Pulmonary artery endothelial cell (primary cell): Measurements from ENCODE around the gene ARMS2. TPM values are rescaled to one million over a fixed set of nuclear protein-coding genes. Genes with fewer than 3 reads are reported as not detected.

Source experiments
- DNase-seq: peaks from one replicate; pipeline ENCODE4 v3.0.0-alpha.2; 2011; ENCODE audit warnings: low read depth, low spot score
- total RNA-seq: library from RNA; depleted of rRNA; stranded (reverse); fragments of >200 nt; gene quantifications from 2 replicates; pipeline ENCODE4 v1.2.3, GENCODE V29; 2014

Gene ARMS2, protein sequence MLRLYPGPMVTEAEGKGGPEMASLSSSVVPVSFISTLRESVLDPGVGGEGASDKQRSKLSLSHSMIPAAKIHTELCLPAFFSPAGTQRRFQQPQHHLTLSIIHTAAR
- not detected in 2 replicates for total RNA-seq

DNA sequence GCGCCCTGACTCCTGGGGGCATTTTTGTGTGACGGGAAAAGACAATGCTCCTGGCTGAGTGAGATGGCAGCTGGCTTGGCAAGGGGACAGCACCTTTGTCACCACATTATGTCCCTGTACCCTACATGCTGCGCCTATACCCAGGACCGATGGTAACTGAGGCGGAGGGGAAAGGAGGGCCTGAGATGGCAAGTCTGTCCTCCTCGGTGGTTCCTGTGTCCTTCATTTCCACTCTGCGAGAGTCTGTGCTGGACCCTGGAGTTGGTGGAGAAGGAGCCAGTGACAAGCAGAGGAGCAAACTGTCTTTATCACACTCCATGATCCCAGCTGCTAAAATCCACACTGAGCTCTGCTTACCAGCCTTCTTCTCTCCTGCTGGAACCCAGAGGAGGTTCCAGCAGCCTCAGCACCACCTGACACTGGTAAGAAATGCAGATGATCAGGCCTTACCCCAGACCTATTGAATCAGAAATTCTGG, at the start of gene ARMS2:
Gene ARMS2 (plus strand): TSS at position 51 of the 478 bp plus-strand sequence. CDS start 75 bp downstream, at position 126.
- DNase-seq = no peak

DNA sequence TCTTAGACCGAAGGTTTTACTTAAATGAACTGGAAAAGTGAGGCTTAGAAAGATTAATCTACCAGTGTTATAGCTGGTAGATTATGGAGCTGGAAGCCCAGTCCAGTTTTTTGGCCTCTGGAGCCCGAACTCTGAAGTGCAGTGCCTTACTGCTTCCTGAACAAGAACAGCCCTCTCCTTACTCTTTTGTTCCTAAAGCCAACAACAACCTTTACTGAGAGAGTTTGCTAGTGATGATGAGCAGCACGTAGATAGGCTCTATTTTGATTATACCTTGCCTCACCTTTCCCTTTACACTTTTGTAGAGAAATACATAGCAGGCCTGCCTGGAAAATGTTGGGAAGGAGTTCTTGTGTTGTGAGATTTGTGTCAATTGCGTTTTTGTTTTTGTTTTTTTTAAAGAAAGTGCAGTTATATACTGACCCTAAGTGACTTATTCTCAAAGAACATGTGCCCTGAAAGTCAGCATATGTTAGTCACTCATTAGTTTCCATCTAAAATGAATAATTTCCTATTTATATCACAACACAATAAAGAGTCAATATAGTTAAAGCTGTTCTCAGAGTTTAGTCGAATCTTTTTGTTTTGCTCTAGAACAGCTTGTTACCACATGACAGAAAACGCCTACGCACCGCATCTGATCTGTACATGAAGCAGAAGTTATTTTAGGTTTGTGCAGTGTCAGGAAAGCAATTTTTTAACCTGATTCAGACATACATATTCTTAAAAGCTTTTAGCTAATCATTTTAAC, 46.9 kb upstream of the ARMS2 start:
- no peak for DNase-seq

DNA sequence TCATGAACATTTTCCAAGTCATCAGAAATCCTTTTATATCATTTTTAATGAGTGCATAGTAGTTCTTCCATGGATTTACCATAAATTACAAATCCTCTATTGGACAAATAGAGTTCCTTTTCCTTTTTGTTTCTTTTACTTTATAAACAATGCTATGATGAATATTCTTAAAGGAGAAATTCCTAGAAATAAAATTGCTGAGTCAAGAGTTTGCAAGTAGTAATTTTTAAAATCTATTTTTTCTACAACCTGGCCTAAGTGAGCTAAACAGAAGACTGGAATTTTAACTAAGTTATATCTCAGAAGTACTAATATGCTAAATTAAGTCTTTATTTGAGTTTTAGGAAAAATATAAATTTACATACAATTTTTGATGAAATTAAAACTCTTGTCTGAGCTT, 41.1 kb upstream of the ARMS2 start:
- DNase-seq = no peak

DNA sequence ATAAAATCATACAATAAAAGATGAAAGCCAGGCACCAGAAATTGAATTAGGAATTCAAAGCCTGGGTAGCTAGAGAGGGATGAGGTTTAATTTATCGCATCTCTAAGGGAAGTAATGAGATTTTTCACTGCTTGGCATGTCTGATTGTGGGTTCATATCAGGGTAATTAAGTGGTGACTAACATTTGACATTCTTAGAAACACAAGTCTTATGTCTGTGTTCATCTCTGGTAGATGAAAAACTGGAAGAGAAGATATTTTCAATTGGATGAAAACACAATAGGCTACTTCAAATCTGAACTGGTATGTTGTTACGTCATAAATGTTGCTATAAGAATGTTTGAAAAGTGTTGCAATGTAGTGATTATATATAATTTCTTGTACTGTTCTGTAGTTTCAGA, 36.8 kb upstream of the ARMS2 start:
- no peak for DNase-seq

DNA sequence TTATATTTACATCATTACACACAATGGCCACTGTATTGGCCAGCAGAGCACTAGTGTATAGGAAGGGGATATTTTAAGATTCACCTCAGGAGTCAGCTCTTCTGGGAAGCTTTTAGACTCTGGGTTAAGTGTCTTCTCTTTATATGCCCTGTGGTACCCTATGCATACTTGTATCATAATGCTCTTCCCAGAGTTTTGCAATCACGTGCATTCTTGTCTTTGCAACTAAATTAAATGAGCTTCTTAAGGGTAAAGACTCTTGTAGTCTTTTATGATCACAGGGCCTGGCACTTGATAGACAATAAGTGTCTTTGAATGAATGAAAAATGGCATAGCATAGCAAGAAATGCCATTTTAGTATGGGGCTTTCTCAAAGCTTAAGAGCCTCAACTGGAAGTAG, 35.4 kb upstream of the ARMS2 start:
- DNase-seq = no peak

DNA sequence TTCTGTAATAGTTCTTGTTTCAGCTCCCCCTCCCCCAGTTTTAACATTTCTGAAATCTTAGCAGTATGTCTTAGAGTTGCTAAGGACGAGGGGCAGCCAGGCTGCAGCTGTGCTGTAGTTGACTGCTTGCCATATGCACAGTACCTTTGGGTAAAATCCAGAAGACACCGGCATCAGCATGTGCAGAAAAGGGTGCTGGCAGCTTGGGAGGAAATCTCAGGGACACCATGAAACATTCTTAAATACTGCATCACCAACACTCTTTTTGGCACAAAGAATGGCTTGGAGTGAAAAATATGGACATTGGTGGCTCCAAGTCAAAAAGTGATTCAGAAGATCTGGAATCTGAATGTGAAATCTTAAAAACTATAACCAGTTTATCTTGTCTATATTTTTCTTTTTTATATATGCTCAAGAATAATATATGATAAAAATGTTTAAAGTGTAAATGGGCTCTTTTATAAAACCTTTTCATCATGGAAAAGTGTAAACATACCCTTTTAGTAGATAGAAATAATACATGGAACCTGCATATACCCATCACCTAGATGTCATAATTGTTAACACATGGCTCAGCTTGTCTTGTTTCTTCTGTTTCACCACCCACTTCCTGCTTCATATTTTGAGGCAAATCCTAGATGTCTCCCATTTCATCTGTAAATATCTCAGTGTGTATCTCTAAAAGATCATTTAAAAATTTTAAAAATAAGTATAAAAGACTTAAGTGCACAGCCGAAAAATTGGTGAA, 34.4 kb upstream of the ARMS2 start:
- DNase-seq = no peak

DNA sequence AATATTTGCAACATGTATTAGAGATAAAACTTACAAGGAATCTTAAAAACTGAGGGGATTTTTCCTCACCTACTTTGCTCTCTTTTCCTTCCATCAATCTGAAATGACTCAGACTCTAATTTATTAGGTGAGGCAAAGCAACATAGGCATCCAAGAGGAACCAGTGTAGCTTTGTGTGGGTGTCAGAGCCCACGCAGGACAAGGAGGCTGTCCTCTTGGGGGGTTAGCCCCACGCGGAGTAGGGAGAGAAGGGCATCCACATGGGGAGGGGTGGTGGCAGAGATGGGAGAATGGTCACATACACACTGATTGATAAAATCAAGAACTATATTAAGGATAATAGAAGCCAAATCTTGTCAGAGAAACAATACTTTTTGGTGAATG, 33.8 kb upstream of the ARMS2 start:
- DNase-seq = no peak

DNA sequence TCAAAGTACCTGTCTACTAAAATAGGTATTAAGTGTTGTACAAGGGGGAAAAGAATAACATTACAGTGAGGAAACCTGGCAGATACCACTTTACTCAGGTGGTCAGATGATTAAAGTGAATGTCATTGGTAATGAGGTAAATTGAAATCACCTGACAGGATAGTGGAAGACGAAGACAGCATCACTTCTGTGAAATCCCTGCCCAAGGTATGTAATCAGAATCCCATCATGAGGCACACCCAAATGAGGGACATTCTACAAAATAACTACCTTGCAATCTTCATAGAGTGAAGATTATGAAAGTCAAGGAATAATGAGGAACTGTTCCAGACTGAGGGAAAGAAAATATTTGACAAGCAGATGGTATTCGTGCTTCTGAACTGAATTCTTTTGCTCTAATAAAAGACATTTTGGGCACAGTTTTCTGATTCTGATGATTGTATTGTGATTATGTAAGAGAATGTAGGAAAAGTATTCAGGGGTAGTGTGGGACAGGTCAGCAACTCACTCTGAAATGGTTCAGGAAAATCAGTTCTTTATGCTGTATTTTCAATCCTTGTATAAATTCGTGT, 33.3 kb upstream of the ARMS2 start:
- no peak for DNase-seq

DNA sequence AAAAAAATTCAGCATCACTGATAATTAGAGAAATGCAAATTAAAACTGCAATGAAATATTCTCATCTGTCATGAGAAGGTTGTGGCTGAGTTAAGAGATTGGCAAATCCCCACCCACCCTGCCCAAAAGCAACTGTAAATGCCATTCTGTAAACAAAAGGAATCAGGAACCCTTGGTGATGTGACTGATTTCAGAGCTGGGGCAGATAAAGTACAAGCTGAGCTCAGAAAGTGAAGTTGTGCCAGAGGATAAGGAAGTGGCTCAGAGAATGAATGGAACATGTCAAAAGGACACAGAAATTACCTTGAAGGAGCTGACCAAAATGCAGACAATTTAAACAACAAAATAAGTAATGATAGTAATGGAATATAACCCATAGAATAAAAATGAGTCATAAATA, 32.7 kb upstream of the ARMS2 start:
- no peak for DNase-seq

DNA sequence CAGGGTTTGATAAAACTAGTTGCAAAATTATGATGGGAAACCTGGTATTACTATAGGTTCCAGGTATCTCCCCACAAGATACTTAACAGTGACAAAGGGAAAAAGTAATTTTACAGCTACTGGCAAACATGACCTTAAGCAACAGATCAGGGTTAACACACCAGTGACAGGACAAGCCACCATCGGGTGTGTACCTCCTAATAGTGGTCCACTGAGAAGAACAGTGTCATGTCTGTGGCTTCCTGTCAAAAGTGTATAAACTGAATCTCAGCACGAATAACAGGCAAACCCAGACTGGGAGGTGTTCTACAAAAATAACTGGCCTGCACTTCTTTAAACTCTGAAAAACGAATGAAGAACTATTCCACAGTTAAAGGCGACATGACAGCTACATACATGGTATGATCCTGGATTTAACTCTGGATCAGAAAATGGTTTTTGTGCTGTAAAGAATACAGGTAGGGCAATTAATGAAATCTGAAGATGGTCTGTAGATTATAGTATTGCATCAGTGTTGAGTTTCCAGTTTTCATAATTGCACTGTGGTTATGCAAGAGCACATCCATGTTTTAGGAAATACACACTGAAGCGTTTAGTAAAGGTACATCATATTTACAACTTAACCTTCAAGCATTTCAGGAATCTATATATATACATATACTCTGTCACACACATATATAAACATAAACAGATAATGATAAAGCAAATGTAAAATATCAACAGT, 32.0 kb upstream of the ARMS2 start:
- DNase-seq = no peak

DNA sequence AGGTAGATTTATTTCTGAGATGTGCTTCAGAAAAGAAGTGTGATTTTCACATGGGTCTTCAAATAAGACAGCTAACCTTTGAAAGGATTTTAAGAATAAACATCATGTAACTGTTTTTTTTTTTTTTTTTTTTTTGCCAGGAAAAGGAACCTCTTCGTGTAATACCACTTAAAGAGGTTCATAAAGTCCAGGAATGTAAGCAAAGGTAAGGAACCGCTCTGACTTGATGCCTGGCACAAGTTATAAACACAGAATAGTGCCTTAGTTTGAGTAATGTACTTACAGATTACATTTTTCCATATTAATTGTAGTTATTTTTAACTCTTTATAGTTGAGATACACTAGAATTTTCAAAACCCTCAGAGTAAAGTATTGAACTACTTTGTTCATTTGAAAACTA, 30.4 kb upstream of the ARMS2 start:
- DNase-seq = no peak

DNA sequence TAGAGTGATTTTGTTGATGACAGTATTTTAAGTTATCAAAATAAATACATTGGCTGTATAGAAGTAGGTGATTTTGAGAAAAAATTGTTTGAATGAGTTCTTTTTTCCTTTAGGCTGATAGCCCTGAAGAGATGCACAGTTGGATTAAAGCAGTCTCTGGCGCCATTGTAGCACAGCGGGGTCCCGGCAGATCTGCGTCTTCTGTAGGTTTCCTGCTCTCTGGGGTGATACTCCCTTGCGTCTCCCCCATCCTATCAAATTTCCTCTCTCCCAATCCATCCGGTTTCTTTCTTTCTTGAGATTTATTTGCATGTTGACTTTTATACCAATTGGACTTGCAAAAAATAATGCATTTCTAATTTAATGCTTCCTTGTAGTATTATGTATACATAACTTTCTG, 27.6 kb upstream of the ARMS2 start:
- no peak for DNase-seq

DNA sequence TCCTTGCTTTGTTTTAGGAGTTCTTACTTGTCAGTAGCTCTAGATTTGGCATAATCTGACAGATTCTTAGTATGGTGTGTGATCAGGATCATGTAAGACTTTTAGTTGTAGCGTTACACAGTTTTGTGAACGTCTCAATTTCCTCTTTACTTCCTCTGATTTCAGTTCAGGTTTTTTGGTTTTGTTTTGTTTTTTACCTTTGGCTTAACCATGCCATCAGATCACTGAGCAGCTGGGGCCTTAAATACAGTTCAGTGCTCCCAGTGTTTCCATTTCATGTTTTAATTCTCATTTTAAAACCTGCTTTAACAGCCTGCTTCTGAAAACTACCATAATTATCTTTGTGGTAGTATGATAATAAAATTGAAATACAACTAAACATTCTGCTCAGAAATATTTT, 27.2 kb upstream of the ARMS2 start:
- DNase-seq = no peak

DNA sequence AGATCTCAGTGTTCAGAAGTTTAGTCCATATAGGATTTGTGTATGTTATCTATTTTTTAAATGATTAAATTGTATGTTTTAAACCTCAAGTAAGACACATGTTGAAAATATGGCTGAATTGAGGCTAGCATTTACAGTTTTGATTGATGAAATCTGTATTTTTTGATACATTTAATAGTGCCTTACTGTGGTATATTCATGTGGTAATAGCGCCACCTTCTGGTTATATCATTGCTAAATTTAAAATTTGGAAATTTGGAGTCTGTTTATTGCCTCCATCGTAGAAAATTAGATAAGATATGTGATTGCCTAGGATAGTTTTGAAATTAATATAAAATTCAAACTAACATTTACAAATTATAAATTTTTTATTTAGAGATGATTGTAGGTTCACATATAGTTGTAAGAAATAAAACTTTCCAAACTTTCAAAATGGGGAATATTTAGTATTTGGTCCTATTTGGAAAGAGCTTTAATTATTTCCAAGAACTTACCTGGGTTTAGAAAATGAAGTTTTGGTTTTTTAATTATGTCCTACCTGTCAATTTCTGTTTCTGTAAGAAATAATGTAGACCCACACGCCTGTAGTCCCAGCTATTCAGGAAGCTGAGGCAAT, 19.1 kb upstream of the ARMS2 start:
- DNase-seq = no peak

DNA sequence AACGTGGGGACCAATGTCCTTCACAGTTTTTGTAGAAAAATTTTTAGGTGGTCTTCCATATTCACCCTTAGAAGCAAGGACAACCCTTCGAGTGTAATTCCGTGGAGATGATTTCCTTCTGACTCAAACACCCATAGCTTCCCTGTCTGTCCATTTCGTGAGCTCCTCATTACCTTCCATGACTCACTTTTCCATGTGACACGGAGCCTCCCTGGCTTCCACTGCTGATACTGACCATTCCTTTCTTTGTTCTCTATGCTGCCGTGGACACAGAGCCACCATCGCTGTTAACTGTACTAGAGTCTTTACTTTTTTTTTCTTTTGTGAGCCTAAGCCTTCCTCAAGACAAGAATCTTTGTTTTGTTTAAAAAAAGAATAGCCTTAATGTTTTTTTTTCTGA, 12.5 kb upstream of the ARMS2 start:
- no peak for DNase-seq

DNA sequence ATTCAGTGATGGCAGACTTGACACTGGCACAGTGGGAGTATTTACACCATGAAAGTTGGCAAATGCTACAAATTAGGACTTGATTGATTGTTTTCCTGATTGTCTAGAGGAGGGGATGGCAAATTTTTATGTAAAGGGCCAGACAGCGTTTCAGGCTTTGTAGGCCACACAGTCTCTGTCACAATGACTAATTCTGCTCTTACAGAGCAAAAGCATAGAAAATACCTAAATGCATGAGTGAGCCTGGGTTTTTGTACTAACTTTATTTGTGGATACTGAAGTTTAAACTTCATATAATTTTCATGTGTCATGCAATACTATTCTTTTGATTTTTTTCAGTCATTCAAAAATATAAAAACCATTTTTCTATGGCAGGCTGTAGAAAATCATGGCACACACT, 9.0 kb upstream of the ARMS2 start:
- no peak for DNase-seq

DNA sequence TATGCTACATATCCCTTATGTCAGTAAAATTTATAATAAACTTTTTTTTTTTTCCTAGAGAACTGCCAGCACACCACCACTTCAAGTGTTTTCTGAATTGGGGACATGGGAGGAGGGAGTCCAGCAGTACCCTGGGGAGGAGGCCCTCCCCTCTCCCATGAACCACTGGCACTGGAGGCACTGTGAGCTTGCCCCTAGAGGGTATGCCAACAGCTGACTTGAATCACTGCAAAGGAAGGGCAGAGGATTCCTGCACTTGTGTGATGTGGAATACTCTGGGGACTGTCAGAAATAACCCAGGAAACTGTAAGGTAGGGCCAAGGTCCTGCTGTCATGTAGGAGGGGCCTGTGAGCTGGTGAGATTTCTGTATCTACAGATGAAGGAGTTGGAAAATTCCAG, 8.5 kb upstream of the ARMS2 start:
- DNase-seq = no peak

DNA sequence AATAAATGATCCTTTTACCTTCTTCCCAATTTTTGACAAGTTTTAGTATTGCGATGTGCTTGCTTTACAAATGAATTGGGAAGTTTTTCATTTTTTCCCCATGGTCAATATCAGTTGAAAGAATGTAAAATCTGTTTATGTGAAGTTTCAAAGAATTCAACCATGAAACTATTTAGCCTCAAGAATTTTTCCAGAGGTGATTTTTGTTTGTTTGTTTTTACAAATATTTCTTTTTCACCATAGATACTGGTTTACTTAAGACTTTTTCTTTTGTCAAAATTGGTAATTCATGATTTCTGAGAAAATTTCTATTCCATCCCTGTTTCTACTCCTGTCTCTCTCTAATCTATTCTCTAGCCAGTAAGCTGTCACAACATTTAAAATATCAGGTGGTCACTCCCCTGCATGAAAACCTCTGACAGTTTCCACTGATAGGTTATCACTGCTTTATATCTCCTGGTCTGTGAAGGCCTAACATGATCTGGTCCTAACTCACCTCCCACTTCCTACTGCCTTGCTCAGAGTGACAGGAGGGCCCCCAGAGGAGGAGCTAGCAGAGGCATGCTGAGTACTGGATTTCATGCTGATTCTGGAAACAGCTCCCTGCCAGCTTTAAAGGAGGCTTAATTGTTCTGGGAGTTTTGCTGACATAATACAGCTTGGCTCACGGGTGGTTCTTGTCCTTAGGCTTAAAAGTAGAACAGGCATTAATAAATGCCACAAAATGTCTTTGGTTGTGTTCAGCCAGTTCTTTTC, 7.6 kb upstream of the ARMS2 start:
- DNase-seq = no peak

DNA sequence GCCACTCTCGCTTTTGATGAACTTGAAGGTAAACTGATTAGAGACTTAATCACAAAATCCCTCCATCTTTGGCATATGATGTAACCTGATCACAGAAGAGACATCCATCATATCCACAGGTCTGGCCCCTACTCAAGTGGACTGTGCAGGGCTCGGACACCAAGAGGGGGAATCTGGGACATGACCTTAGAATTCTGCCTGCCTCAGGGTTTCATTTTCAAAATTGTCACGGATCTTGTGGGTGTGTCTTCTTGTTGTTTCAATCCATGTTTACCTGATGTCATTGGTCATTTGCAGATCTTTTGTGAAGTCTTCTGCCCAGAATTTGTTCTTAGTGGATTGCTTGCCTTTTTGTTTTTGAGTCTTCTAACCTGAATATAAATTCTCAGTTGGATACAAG, 5.9 kb upstream of the ARMS2 start:
- no peak for DNase-seq

DNA sequence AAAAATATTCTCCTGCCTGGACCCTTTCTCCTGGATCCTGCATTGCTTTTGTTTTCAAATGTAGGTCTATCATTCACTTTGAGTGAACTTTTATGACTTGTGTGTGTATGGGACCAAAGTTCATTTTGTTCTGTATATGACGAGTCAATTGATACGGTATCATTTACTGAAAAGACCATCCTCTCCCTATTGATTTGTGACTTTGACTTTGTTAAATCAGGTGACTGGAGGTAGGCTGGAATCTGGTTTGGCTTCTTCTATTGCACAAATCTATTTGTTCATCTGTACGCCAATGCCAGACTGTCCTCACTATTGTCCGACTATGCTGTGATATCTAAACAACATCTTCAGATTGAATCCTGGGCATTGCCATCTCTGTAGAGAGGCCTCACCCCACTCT, 5.3 kb upstream of the ARMS2 start:
- DNase-seq = no peak
